ENCODE measurements around the gene THAP7.

DNA sequence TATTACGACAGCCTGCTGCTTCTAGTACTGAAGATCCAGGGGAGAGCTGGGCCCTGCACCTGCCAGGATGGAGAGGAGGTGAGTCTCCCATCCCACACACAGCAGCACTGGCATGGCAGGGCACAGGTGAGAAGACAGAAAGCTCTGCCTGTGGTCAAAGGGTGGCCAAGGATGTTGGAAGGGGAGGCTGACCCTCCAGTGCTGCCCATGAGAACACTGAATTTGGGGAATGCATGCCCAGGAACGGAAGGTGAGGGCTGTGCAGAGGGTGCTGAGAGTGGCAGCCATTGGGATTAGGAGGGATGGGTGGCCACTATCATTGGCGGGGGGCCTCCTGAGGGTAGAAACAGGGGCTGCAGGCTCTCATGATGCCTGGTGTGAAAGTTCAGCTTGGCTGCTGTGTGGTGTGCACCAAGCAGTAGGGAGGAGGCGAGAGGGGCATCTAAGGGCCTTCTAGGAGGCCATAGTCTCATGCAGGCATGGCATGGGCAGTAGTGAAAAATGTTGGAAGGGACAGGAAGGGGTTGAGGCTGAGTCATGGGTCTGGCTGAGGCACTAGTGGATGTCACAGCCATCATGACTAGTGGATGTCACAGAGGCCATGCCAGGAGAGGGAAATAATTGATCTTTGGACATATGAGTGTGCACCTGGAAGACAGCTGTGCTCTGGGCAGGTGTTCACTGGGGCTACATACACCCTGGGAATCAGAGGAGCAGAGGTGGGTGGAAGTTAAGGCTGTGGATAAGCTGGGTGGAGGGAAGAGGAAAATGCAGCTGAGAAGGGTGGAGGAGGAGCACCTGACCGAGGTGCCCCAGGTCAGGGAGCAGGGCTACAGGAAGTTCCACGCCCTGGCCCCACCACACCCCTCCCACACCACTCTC lies 41.3 kb upstream of the THAP7 start:
- TF ChIP-seq, protein P1, sequence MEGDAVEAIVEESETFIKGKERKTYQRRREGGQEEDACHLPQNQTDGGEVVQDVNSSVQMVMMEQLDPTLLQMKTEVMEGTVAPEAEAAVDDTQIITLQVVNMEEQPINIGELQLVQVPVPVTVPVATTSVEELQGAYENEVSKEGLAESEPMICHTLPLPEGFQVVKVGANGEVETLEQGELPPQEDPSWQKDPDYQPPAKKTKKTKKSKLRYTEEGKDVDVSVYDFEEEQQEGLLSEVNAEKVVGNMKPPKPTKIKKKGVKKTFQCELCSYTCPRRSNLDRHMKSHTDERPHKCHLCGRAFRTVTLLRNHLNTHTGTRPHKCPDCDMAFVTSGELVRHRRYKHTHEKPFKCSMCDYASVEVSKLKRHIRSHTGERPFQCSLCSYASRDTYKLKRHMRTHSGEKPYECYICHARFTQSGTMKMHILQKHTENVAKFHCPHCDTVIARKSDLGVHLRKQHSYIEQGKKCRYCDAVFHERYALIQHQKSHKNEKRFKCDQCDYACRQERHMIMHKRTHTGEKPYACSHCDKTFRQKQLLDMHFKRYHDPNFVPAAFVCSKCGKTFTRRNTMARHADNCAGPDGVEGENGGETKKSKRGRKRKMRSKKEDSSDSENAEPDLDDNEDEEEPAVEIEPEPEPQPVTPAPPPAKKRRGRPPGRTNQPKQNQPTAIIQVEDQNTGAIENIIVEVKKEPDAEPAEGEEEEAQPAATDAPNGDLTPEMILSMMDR (IDR thresholded peaks at IDR 0.05), result no peak
- TF ChIP-seq EP300 (IDR thresholded peaks at IDR 0.05), result no peak
